ENCODE data around the gene C16orf46. TPM values are rescaled to one million over a fixed set of nuclear protein-coding genes. Genes with fewer than 3 reads are reported as not detected.
A peak's percentile ranks its signal among the peaks of the same experiment; 100 is the strongest.

Gene C16orf46
- total RNA-seq, 1 donor from 2014 or later = 0.19 TPM

- peak; percentile 91 for DNase-seq (ENCODE audit: low spot score)
Measured at GRCh38 chr16:81076566-81077075, 417 bp downstream of the C16orf46 start.

GRCh38 chr16:81073560-81074330 lies 3.3 kb downstream of the C16orf46 start:
- DNase-seq (ENCODE audit: low spot score) = no peak

DNA sequence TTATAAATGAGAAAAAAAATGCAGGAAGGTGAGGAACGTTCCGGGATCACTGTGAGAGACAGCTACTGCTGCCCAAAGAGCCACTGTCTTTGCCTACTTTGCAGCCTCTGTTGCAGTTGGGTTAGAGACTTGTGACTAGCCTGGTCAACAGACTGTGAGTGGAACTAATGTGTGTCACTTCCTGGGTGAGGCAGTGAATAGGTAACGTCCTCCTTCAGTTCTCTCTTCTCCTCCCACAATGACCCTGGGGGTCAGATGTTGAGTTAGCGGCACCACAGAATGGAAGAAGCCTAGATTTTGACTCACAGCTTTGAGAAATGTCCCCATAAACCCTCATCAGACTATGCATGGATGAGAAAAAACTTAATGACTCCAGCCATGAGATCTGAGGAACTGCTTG lies 5.2 kb downstream of the C16orf46 start:
- no peak for DNase-seq (ENCODE audit: low spot score)

GRCh38 chr16:81070979-81071378 lies 6.1 kb downstream of the C16orf46 start:
- DNase-seq (ENCODE audit: low spot score) = no peak

- DNase-seq (ENCODE audit: low spot score) = no peak
Measured at GRCh38 chr16:81069063-81069462, 8.0 kb downstream of the C16orf46 start.

DNA sequence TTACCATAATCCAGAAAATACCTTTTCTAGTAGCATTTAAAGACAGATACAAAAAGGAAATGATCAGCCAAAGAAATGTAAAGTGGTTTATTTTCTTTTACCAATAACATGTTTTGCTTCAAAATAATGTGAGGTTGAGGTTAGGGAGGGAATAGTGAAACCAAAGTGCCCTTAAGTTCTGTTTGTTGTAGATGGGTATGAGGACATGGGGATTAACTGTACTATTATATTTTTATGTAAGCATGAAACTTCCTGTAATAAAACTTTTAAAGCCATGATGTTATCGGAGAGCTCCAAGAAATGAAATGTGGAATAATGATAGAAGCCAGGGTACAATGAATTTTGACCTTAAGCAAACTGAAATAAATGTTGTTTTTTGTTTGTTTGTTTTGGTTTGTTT lies 9.9 kb downstream of the C16orf46 start:
- DNase-seq (ENCODE audit: low spot score) = no peak

DNA sequence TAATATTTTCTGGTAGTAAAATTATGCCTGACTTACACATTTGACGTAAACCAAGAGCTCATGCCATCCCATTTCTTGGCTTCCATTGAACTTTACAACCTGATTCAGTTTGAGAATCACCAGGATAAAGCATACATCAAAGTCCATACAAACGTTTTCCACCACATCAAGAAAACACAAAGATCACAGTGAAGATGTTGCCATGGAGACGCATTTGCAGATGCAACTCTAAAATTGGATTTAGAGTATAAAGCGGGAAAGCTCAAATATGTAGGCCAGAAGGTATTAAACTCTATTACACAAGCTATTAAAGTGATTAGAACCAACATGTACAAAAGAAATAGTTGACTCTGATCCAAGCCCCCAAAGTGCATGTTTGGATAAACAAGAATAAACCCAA lies 10.4 kb downstream of the C16orf46 start:
- DNase-seq (ENCODE audit: low spot score) = no peak

GRCh38 chr16:81061871-81062608 lies 15.0 kb downstream of the C16orf46 start:
- DNase-seq (ENCODE audit: low spot score) = no peak

GRCh38 chr16:81061307-81061640 lies 15.8 kb downstream of the C16orf46 start:
- no peak for DNase-seq (ENCODE audit: low spot score)

DNA sequence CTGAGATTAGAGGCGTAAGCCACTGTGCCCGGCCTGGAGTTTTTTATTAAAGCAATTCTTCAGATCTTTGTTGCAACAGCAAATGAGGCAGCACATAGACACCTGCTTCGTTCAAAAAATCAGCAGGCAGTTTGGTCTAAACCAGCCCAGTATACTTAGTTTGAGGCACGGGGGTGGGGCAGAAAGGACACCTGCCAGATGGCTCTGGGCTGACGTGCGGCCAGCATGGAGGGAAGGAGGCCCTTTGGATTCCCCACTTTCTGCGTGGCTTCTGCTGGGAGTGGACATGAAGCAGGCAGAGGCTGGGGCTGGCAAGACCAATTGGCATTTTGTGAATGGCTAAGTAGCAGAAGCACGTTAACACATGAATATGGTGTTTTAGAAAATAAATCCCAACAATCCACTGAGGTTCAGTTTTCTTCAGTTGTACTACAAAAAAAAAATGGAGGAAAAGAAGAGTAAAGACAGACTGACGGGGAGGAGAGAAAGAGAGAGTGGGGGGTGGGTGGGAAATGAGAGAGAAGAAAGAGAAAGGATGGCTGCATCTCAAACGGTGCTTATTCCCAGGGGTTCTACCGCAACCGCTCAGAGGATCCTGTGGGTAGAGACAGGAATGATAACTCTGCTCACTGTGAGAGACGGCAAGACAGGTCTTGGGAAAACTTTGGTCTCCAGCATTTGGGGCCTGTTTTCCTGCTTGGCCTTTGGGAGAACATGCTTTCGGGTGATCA lies 16.3 kb downstream of the C16orf46 start:
- no peak for DNase-seq (ENCODE audit: low spot score)

GRCh38 chr16:81053761-81054160 lies 23.3 kb downstream of the C16orf46 start:
- DNase-seq (ENCODE audit: low spot score) = no peak

DNA sequence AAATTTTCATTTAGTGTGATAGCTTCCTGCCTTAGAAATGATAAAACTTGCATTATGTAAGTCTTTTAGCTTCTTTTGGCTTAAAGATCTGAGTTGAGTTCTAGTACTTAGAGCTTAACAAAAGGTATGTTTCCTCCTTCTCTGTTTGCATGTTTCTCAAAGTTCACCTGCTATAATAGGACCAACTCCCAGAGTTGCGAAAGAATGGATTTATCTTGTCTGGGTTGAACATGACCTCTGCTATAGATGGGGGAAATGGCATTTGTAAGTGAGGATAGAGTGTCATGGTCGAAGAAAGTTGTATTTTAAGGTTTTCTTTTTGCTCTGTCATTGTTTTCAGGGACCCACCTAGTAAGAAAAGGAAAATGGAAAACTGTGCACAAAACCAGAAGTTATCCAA lies 34.2 kb downstream of the C16orf46 start:
- DNase-seq (ENCODE audit: low spot score) = no peak

GRCh38 chr16:81041696-81042095 lies 35.3 kb downstream of the C16orf46 start:
- DNase-seq (ENCODE audit: low spot score) = no peak

- DNase-seq (ENCODE audit: low spot score) = no peak
Measured at GRCh38 chr16:81040842-81041241, 36.2 kb downstream of the C16orf46 start.

- DNase-seq (ENCODE audit: low spot score) = no peak
Measured at GRCh38 chr16:81040131-81040530, 36.9 kb downstream of the C16orf46 start.

GRCh38 chr16:81036751-81037350 lies 40.2 kb downstream of the C16orf46 start:
- DNase-seq (ENCODE audit: low spot score) = no peak

- no peak for DNase-seq (ENCODE audit: low spot score)
Measured at GRCh38 chr16:81035975-81036750, 40.9 kb downstream of the C16orf46 start.

DNA sequence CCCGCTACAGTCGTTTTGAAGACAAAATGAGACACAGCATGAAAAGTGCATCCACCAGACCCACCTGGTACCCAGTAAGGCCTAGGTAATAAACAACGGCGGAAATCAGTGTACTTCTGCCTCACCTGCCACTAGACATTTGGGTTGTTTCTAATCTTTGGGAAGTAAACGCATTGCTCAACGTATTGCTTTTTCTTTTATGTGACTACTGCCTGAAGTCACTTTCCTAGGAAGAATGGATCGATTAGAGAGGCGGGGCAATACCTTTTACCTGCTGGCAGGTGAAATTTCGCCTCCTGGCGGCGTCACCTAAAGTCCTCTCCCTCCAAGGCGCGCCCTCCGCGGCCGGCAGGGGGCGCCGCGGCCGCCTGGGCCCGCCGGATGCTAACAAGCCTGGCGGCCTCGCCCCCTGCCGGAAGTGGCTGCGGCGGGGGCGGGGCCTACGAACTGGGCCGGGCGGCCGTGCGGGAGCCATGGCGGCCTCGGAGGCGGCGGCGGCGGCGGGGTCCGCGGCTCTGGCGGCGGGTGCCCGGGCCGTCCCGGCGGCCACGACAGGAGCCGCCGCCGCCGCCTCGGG lies 41.6 kb downstream of the C16orf46 start, which contains the start of gene ATMIN:
Gene ATMIN (plus strand): TSS at position 445 of the 577 bp plus-strand sequence. CDS start 29 bp downstream, at position 474.
- peak; percentile 95 for DNase-seq (ENCODE audit: low spot score)

DNA sequence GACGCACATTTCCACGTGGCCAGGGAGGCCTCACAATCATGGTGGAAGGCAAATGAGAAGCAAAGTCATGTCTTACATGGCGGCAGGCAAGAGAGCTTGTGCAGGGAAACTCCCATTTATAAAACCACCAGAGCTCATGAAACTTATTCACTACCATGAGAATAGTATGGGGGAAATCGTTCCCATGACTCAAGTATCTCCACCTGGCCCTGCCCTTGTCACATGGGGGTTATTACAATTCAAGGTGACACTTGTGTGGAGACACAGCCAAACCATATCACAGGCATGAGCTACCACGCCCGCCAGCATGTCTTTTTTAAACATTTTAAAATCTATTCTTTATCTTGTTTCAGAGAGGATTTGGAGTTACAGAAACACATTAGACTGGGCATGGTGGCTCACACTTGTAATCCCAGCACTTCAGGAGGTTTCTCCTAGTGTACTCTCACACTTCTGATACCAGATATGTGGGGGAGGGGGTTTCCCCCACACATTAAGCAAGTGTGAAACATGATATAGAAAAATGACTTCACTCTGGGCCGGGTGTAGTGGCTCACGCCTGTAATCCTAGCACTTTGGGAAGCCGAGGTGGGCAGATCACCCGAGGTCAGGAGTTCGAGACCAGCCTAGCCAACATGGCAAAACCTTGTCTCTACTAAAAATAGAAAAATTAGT lies 47.0 kb downstream of the C16orf46 start:
- no peak for DNase-seq (ENCODE audit: low spot score)

- DNase-seq (ENCODE audit: low spot score) = no peak
Measured at GRCh38 chr16:81026429-81026828, 50.6 kb downstream of the C16orf46 start.
